Urothelium cell line (cell line): Measurements from ENCODE around the gene TMCO4.
"Not testable (repeated sequence)": the region's sequence is repeated elsewhere in the genome, so short reads cannot be mapped to it uniquely, and the experiment has no call there.

Experiments
- DNase-seq: peaks from one replicate; pipeline ENCODE4 v3.0.0; 2011; ENCODE audit warnings: low spot score, mixed read lengths
- FAIRE-seq: peaks from 2 replicates; lab custom pipeline; 2011; peaks lifted over from hg19 to GRCh38; lab: Jason Lieb, UNC

The TMCO4 gene

GRCh38 chr1:19799230-19800075, at the start of gene TMCO4:
Gene TMCO4, minus strand, starts transcription at chr1:19799916. Its CDS starts 19,158 bp downstream, at chr1:19780758.
- DNase-seq (peak; percentile 75), FAIRE-seq (no peak)

DNA sequence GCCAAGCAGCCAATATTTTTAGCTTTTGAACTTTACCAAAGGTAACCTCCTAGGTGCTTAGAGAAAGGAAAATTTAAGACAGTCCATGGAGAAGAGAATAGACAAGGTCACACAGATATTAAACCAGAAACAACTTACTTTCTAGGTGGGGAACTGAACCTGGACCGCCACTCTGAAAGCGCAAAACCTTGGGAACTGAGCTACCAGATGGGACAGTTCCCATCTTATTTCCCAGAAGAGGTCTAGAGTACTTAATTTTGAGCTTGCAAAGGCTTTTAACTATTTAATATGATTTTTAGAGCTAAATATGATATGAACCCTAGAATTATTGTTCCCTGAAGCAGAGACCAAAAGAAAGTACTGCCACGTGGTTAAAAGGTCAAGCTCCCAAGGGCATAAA, 49.6 kb upstream of the TMCO4 start:
- FAIRE-seq, DNase-seq: not testable (repeated sequence)

GRCh38 chr1:19847334-19847733, 47.6 kb upstream of the TMCO4 start:
- DNase-seq, FAIRE-seq: not testable (repeated sequence)

GRCh38 chr1:19846338-19846737, 46.6 kb upstream of the TMCO4 start:
- no peak for DNase-seq
- no peak for FAIRE-seq

DNA sequence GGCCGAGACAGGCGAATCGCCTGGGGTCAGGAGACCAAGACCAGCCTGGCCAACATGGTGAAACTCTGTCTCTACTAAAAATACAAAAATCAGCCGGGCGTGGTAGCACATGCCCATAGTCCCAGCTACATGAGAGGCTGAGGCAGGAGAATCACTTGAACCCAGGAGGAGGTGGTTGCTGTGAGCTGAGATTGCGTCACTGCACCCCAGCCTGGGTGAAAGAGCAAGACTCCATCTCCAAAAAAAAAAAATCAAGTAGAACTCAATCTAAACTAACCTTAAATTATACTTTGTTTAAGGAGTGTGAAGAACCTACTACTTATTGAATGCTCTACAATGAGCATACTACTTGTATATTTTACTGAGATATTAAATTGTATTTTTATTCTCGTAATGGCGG, 45.8 kb upstream of the TMCO4 start:
- FAIRE-seq (no peak), DNase-seq (no peak)

DNA sequence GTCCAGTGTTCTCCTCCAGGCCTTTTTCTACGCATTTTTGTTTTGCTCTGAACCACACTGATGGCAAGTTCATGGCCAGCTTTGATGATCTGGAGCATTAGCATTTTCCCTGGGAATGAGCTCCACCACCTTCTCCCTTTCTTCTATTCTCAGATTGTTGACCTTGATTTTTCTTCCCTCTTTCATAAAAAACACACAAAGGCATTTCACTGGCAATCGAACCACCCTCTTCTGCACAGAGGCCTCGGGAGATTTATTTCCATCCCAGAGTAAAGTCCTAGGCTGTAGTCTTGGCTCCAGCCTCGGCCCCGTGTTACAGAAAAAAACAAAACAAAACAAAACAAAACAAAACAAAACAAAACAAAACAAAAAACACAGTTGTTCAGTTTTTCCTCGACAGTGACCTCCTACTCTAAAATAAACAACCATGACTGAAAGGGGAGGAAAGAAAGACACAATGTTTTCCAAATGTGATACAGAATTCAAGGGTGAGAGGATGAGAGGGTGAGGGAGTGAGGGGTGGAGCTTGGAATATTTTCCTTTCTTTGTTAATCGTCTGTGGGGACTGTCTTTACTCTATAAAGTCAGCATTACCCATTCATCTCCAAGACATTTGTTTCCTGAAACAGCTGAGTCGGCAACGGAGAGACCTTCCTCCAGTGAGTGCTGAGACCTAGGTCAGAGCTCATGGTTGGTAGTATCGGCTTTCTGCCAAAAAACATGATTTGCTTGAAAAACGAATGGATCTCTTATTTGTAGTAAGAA, 45.2 kb upstream of the TMCO4 start:
- no peak for DNase-seq
- no peak for FAIRE-seq

GRCh38 chr1:19840228-19840627, 40.5 kb upstream of the TMCO4 start:
- FAIRE-seq (no peak), DNase-seq (no peak)

GRCh38 chr1:19837866-19838265, 38.1 kb upstream of the TMCO4 start:
- no peak for FAIRE-seq
- DNase-seq = no peak

- FAIRE-seq = no peak
- no peak for DNase-seq
Observed at GRCh38 chr1:19835578-19835977, 35.9 kb upstream of the TMCO4 start.

GRCh38 chr1:19831441-19831840, 31.7 kb upstream of the TMCO4 start:
- FAIRE-seq (no peak), DNase-seq (peak; percentile 29)

- no peak for FAIRE-seq
- DNase-seq = no peak
Observed at GRCh38 chr1:19828546-19828945, 28.8 kb upstream of the TMCO4 start.

- no peak for FAIRE-seq
- DNase-seq = no peak
Observed at GRCh38 chr1:19825298-19825697, 25.6 kb upstream of the TMCO4 start.

GRCh38 chr1:19824541-19824940, 24.8 kb upstream of the TMCO4 start:
- FAIRE-seq (no peak), DNase-seq (no peak)

- FAIRE-seq (no peak), DNase-seq (no peak)
Observed at GRCh38 chr1:19824036-19824435, 24.3 kb upstream of the TMCO4 start.

DNA sequence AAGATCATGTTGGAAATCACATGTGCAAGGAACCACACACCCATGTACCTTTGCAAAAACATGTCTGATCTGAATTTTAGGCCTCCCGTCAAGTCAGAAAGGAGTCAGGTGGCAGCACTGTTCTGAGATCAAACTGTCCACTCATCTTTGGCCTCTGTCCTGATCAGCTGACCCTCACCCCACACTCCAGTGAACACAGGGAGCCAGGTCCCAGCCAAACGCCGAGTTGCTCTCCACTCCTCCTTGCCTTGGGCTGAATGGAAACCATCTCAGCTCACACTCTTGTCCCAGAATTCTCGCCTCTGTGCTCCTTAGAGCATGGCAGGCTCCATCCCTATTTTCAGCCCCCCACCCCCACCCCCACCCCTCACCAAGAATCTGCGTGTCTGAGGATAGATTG, 20.0 kb upstream of the TMCO4 start:
- FAIRE-seq = no peak
- DNase-seq = no peak

DNA sequence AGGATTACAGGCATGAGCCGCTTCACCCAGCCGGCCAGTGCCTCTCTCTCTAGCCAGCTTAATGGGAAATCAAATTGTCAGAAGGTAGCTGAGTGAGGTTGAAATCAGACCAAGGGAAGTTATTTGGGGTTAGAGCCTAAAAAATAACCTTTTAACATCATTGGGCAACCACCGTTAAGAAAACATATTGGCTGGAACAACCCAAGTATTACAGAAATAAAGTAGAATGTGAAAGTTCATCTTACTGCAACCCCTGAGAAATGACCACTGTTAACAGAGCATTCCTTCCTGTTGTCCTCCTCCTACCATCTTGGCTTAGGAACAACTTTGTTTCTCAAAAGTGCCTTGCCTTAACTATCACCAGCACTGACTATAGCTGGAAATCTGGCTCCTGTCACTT, 18.6 kb upstream of the TMCO4 start:
- no peak for DNase-seq
- no peak for FAIRE-seq

DNA sequence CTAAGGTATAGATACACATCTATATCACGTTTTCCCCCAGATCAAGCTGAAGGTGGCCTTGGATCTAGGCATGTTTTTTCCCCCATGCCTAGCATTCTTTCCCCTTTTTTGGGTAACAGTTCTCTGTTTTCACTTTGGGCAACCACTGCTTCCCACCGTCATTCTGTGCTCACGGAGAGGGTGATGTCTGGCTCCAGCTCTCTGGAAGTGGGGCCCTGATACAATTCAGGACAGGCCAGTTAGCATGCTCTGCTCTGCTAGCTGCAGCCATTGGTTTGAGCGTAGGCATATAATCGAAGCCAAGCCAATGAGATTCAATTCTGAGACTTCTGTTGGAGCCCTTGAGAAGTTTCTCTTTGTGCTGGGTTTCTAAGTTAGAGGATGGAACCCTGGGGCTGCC, 17.4 kb upstream of the TMCO4 start:
- no peak for DNase-seq

GRCh38 chr1:19816737-19817086, 17.0 kb upstream of the TMCO4 start:
- DNase-seq, FAIRE-seq: not testable (repeated sequence)

More for the DNA sequence above, 17.4 kb upstream of the TMCO4 start:
- no peak for FAIRE-seq

DNA sequence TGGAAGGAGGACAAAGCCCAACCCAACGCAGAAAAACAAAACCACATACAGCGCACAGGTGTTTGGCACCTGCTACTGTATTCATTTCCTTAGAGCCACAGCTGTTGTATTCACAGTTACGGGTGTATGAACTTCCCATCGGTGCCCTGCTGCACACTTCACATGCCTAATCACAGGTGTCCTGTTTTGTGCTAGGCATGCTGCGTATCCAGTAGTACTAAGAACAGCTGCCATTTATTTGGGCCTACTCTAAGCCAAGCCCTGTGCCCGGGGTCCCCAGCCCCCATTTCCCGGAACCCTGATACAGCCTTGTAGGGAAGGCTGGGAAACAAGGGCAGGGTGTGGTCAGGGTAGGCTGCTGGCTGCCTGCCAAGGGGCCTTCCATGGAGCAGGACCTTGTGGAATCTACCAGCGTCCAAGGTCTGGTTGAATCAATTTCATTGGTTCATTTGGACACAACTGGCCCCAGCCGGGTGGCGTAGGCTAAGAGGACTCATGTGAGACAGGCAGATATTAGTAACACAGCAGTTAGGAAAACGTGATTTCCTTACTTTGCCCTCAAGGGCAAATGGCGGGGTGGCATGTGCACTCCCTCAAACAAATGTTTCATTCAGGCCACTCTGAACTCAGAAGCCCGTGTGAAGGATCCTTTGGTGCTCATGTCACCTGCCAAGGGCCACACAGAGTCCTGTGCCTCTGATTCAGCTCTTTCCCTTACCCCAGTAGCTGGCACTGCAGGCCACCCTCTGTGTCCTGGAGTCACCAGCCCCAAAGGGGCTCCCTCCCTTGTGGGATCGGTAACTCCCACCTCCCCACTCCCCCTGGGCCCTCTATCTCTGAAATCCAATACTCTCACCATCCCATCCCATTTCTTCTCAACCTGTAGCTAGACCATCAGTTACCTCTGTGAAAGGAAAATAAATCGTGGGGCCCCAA, 16.4 kb upstream of the TMCO4 start:
- FAIRE-seq (no peak), DNase-seq (no peak)

DNA sequence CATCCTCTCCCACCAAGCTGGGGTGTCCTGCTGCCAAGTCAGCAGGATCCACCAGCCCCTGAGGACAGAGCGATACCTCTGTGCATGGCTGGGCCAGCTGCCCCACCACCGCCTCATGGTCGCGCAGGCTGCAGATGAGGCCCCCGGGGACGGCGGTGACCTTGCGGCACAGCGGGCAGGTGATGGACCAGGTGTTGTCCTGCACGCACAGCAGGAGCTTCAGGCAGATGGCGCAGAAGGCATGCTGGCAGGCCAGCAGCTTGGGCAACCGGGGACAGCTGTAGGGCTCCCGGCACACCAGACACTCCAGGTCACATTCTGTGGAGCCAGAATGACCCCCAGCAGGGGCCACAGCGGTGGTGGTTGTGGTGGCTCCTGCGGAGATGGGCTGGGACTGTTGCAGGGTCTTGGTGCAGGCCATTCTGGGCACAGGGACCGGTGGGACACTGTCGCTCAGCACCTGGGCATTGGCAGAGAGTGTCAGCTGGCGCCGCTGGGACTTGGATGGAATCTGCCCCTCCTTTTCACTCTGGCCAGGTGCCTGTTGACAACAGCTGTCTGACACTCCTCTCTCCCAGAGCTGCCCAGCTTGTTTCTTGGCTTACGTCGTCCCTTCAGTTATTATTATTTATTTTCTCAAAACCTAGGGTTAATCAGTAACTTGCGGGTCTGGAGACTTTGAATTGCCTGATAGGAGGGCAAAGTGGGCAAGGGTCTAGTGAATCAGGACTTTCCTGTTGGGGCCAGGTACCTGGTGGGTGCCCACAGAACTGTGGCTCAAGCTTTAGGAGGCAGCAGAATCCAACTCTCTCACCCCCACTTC, 15.2 kb upstream of the TMCO4 start, which contains the start of gene RNF186:
Gene RNF186 (minus strand): TSS at position 603 of the 823 bp plus-strand sequence. CDS start 182 bp downstream, at position 421.
- FAIRE-seq (no peak), DNase-seq (no peak)
